Endothelial cell of umbilical vein (primary cell): ENCODE results near the gene ZNF831. TPM values are rescaled to one million over a fixed set of nuclear protein-coding genes. Genes with fewer than 3 reads are reported as not detected.

Source experiments
- BruUV-seq: library from RNA; stranded (reverse); fragments of 400-500 nt; replicated peaks from 2 replicates; lab custom pipeline; 2021; lab: Mats Ljungman, UMichigan
- CTCF ChIA-PET: fragments of 300-600, 350-600 bp; sonication (Branson Sonifier 250); formaldehyde crosslinking; loops from one replicate; lab custom pipeline; 2021; ENCODE audit warnings: antibody characterized with exemption, inconsistent platforms; lab: Charles Lee
- POLR2A ChIA-PET: fragments of 300-600, 350-600 bp; sonication (Branson Sonifier 250); formaldehyde crosslinking; loops from one replicate; lab custom pipeline; 2021; ENCODE audit warnings: antibody characterized with exemption, inconsistent platforms; lab: Charles Lee
- DNase-seq: peaks from one replicate; pipeline ENCODE4 v3.0.0-alpha.2; 2011; ENCODE audit warnings: low read depth, low spot score
- FAIRE-seq: peaks from 2 replicates; lab custom pipeline; 2011; peaks lifted over from hg19 to GRCh38; lab: Jason Lieb, UNC
- H2AFZ ChIP-seq: 2 replicates; pipeline ENCODE4 v1.6.0; 2012; ENCODE audit warnings: low read depth, low read length, control low read depth, inconsistent platforms
- H3K27ac ChIP-seq: 2 replicates; pipeline ENCODE4 v1.5.1; 2011; ENCODE audit warnings: low read depth, mild to moderate bottlenecking, control low read depth, low read length, moderate library complexity; ENCODE audit not compliant: insufficient read depth
- H3K27me3 ChIP-seq, 2 experiments: 2 replicates each; pipeline versions ENCODE4 v1.6.0 to v1.6.1; 2011; ENCODE audit warnings: low read length in 2 of 2, mixed read lengths in 1 of 2; ENCODE audit not compliant: control insufficient read depth in 2 of 2, insufficient read depth in 2 of 2
- H3K36me3 ChIP-seq, 2 experiments: 2 replicates in 1 of 2; 3 replicates in 1 of 2; pipeline ENCODE4 v1.5.1; 2011; ENCODE audit warnings: low read length in 2 of 2, mild to moderate bottlenecking in 1 of 2, moderate library complexity in 1 of 2; ENCODE audit not compliant: control insufficient read depth in 2 of 2, insufficient read depth in 2 of 2; ENCODE audit errors: extremely low read depth in 1 of 2
- H3K4me1 ChIP-seq: 3 replicates; pipeline ENCODE4 v1.5.1; 2011; ENCODE audit warnings: mild to moderate bottlenecking, low read length; ENCODE audit not compliant: control insufficient read depth, insufficient read depth; ENCODE audit errors: extremely low read depth
- H3K4me2 ChIP-seq: 2 replicates; pipeline ENCODE4 v1.6.1; 2011; ENCODE audit warnings: low read length, control low read depth, mixed read lengths; ENCODE audit not compliant: insufficient read depth
- H3K4me3 ChIP-seq, 3 experiments: fragments of 200-600 bp in 1 of 3; sonication (generic), shearing (Covaris generic) in 1 of 3; replicated peaks in 1 of 3; 2 replicates each; pipeline ENCODE4 v1.5.1; 2011 to 2016; ENCODE audit warnings: control low read depth in 3 of 3, low read length in 3 of 3, mild to moderate bottlenecking in 2 of 3, inconsistent platforms in 1 of 3, low read depth in 1 of 3, moderate library complexity in 1 of 3; ENCODE audit not compliant: insufficient read depth in 1 of 3
- H3K79me2 ChIP-seq: 2 replicates; pipeline ENCODE4 v1.6.0; 2012; ENCODE audit warnings: low read length, inconsistent platforms; ENCODE audit not compliant: control insufficient read depth, insufficient read depth
- H3K9ac ChIP-seq: replicated peaks from 2 replicates; pipeline ENCODE3; 2011; ENCODE audit warnings: low read length, control low read depth; ENCODE audit not compliant: insufficient read depth; ENCODE audit errors: extremely low read depth
- H3K9me1 ChIP-seq: replicated peaks from 3 replicates; pipeline ENCODE4 v1.6.0; 2011; ENCODE audit warnings: mild to moderate bottlenecking, low read length; ENCODE audit not compliant: control insufficient read depth, insufficient read depth; ENCODE audit errors: extremely low read depth
- H3K9me3 ChIP-seq: replicated peaks from 2 replicates; pipeline ENCODE4 v1.5.1; 2012; ENCODE audit warnings: low read length, inconsistent platforms; ENCODE audit not compliant: control insufficient read depth, insufficient read depth
- H4K20me1 ChIP-seq: replicated peaks from 2 replicates; pipeline ENCODE3; 2011; ENCODE audit warnings: mild to moderate bottlenecking, low read length; ENCODE audit not compliant: control insufficient read depth, insufficient read depth; ENCODE audit errors: extremely low read depth
- EZH2 ChIP-seq: IDR thresholded peaks from 2 replicates; pipeline ENCODE4 v1.6.1; 2012; ENCODE audit warnings: borderline replicate concordance, low read depth, mild to moderate bottlenecking, moderate library complexity, low read length, inconsistent platforms; ENCODE audit not compliant: severe bottlenecking
- FOS ChIP-seq: IDR thresholded peaks from 2 replicates; pipeline ENCODE4 v1.6.1; 2011; ENCODE audit warnings: mild to moderate bottlenecking, low read length, moderate library complexity, borderline replicate concordance; ENCODE audit not compliant: insufficient read depth
- GATA2 ChIP-seq: IDR thresholded peaks from 2 replicates; pipeline ENCODE4 v1.7.0; 2011; ENCODE audit warnings: low read depth, mild to moderate bottlenecking, moderate library complexity, mixed read lengths, low read length; ENCODE audit not compliant: insufficient read length, insufficient read depth
- JUN ChIP-seq: IDR thresholded peaks from 2 replicates; pipeline ENCODE4 v1.6.1; 2011; ENCODE audit warnings: borderline replicate concordance, low read depth; ENCODE audit not compliant: insufficient read length, insufficient read depth
- MYC ChIP-seq: IDR thresholded peaks from one replicate; pipeline ENCODE4 v1.6.1; 2011; ENCODE audit warnings: mild to moderate bottlenecking, low read depth, low read length
- POLR2A ChIP-seq: IDR thresholded peaks from 2 replicates; pipeline ENCODE4 v1.6.1; 2012; ENCODE audit warnings: low read depth, mild to moderate bottlenecking, control low read depth, low read length
- POLR2AphosphoS5 ChIP-seq: IDR thresholded peaks from 2 replicates; pipeline ENCODE4 v1.6.1; 2012; ENCODE audit warnings: low read depth, mild to moderate bottlenecking, control low read depth, low read length, moderate library complexity; ENCODE audit not compliant: insufficient read depth
- dilution Hi-C: fragments of 300-500 bp; cut with MboI; formaldehyde crosslinking; loops from one replicate; pipeline ENCODE4 v1.15.0; 2019; ENCODE audit warnings: low sequenced_read_pairs; ENCODE audit not compliant: extremely low pct_ligation_motif_present
- intact Hi-C: fragments of 100-400 bp; cut with micrococcal nuclease; formaldehyde crosslinking; loops from one replicate; pipeline ENCODE4 v1.10.0; 2022
- polyA plus RNA-seq, 4 experiments: library from polyadenylated mRNA; depleted of rRNA in 3 of 4; stranded (reverse) in 3 of 4; unstranded in 1 of 4; fragments of >200 nt; gene quantifications; 2 replicates each; pipeline versions ENCODE4 v1.2.1 to v1.2.3, GENCODE V29; 2011 to 2012; ENCODE audit warnings: missing spikeins in 1 of 4
- total RNA-seq: library from RNA; stranded (reverse); gene quantifications from 2 replicates; pipeline ENCODE4 v1.2.3, GENCODE V29; 2021
- TF ChIP-seq, protein P1 (sequence below), 2 donors: IDR thresholded peaks; 1 replicate in 1 of 2; 2 replicates in 1 of 2; pipeline ENCODE4 v1.5.1; 2011; ENCODE audit warnings: low read length in 2 of 2, mild to moderate bottlenecking in 2 of 2, moderate library complexity in 2 of 2, control low read depth in 1 of 2, inconsistent platforms in 1 of 2, low read depth in 1 of 2; ENCODE audit not compliant: insufficient read depth in 1 of 2; ENCODE audit errors: extremely low read depth in 1 of 2
- TF ChIP-seq, protein P2 (sequence below): IDR thresholded peaks from 2 replicates; pipeline ENCODE4 v1.6.1; 2011; ENCODE audit not compliant: insufficient read depth, insufficient read length

The ZNF831 gene
- total and polyA plus RNA-seq, 2 donors (not counting 3 experiments of a cell fraction or from before 2014, with no cell fraction given) = not detected

DNA sequence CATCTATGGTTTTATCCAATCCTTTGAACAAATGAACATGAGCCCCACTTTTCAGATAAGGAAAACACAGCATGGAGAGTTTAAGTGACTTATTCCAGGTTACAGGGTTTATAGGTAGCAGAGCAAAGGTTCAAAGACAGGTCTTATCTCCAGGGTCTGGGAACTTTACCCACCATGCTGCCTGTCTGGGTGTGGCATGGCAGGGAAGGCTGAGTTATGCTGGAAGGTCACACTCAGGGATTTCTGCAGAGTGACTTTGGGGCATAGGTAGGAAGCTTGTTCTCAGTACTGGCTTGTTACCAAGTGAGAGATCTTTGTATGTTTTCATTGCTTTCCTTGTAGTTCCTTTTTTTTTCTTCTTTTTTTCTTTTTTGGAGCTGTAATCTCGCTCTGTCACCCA is 1.8 kb downstream of the ZNF831 start:
- H3K4me1 ChIP-seq = no peaks in the 10 kb centered on the region
- intact Hi-C loops = no loop called here
- H3K27ac ChIP-seq = no peak overlapping the region
- no peaks in the 10 kb centered on the region for H3K9me3 ChIP-seq
- DNase-seq (no peak), FAIRE-seq (no peak)
- no peak overlapping the region for H3K4me3 ChIP-seq
- H3K4me2 ChIP-seq = no peak overlapping the region
- CTCF ChIA-PET = no interaction called here
- no peak overlapping the region for H3K9ac ChIP-seq
- POLR2A ChIA-PET = no interaction called here
- no peaks in the 10 kb centered on the region for H3K36me3 ChIP-seq
- H3K9me1 ChIP-seq = no peaks in the 10 kb centered on the region
- dilution Hi-C loops = no loop called here
- H3K79me2 ChIP-seq = no peaks in the 10 kb centered on the region
- H3K27me3 ChIP-seq = no peaks in the 10 kb centered on the region
- no TSS peak for BruUV-seq
- TF ChIP-seq, protein P1, sequence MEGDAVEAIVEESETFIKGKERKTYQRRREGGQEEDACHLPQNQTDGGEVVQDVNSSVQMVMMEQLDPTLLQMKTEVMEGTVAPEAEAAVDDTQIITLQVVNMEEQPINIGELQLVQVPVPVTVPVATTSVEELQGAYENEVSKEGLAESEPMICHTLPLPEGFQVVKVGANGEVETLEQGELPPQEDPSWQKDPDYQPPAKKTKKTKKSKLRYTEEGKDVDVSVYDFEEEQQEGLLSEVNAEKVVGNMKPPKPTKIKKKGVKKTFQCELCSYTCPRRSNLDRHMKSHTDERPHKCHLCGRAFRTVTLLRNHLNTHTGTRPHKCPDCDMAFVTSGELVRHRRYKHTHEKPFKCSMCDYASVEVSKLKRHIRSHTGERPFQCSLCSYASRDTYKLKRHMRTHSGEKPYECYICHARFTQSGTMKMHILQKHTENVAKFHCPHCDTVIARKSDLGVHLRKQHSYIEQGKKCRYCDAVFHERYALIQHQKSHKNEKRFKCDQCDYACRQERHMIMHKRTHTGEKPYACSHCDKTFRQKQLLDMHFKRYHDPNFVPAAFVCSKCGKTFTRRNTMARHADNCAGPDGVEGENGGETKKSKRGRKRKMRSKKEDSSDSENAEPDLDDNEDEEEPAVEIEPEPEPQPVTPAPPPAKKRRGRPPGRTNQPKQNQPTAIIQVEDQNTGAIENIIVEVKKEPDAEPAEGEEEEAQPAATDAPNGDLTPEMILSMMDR (IDR thresholded peaks at IDR 0.05; ENCODE audit: extremely low read depth in 1 of 2, insufficient read depth in 1 of 2, low read depth in 1 of 2, low read length in 2 of 2) = no peak
- TF ChIP-seq GATA2 = no peak
- TF ChIP-seq, protein P2, sequence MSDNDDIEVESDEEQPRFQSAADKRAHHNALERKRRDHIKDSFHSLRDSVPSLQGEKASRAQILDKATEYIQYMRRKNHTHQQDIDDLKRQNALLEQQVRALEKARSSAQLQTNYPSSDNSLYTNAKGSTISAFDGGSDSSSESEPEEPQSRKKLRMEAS = no peak
- no peak for TF ChIP-seq FOS
- TF ChIP-seq JUN = no peak
- no peak for TF ChIP-seq POLR2AphosphoS5
- no peak for TF ChIP-seq MYC
- no peak for TF ChIP-seq EZH2
- no peak for TF ChIP-seq POLR2A
- no peak overlapping the region for H2AFZ ChIP-seq
- no peaks in the 10 kb centered on the region for H4K20me1 ChIP-seq
